Neuronal stem cell (in vitro differentiated cells): ENCODE results near the gene PTPRG.

ENCODE experiments used
- DNase-seq: peaks from one replicate; pipeline ENCODE4 v3.0.0-alpha.2; 2013; ENCODE audit warnings: low spot score
- H2AFZ ChIP-seq: one replicate; pipeline ENCODE4 v1.6.1; 2013; ENCODE audit warnings: mild to moderate bottlenecking, low read length, inconsistent platforms
- H2AK5ac ChIP-seq: 2 replicates; pipeline ENCODE4 v1.6.1; 2013; ENCODE audit warnings: low read depth, mild to moderate bottlenecking, inconsistent platforms, low read length, moderate library complexity, mixed read lengths
- H2BK120ac ChIP-seq: 2 replicates; pipeline ENCODE4 v1.6.1; 2013; ENCODE audit warnings: low read depth, mild to moderate bottlenecking, inconsistent platforms, low read length, moderate library complexity, mixed read lengths
- H2BK12ac ChIP-seq: one replicate; pipeline ENCODE4 v1.6.1; 2013; ENCODE audit warnings: low read length, inconsistent platforms
- H2BK15ac ChIP-seq: 2 replicates; pipeline ENCODE4 v1.6.1; 2013; ENCODE audit warnings: mild to moderate bottlenecking, low read length, inconsistent platforms, mixed read lengths
- H2BK5ac ChIP-seq: one replicate; pipeline ENCODE4 v1.6.1; 2013; ENCODE audit warnings: inconsistent platforms, mild to moderate bottlenecking, low read length, moderate library complexity
- H3K14ac ChIP-seq: one replicate; pipeline ENCODE4 v1.6.1; 2013; ENCODE audit warnings: low read length, inconsistent platforms
- H3K18ac ChIP-seq: 2 replicates; pipeline ENCODE4 v1.6.1; 2013; ENCODE audit warnings: low read length, inconsistent platforms
- H3K23ac ChIP-seq: 2 replicates; pipeline ENCODE4 v1.6.1; 2013; ENCODE audit warnings: low read depth, mild to moderate bottlenecking, mixed read lengths, low read length, inconsistent platforms; ENCODE audit not compliant: poor library complexity
- H3K27ac ChIP-seq: replicated peaks from 3 replicates; pipeline ENCODE4 v1.5.1; 2013; ENCODE audit warnings: low read length, inconsistent platforms
- H3K27me3 ChIP-seq, 3 experiments: 2 replicates each; pipeline ENCODE4 v1.6.1; 2013; ENCODE audit warnings: low read length in 3 of 3, mild to moderate bottlenecking in 2 of 3, inconsistent platforms in 1 of 3, low read depth in 1 of 3, mixed read lengths in 1 of 3, moderate library complexity in 1 of 3; ENCODE audit not compliant: control insufficient read depth in 3 of 3, insufficient read depth in 3 of 3
- H3K36me3 ChIP-seq, 2 donors: replicated peaks in 1 of 2; 2 replicates each; pipeline ENCODE4 v1.6.1; 2013; ENCODE audit warnings: low read length in 2 of 2; ENCODE audit not compliant: control insufficient read depth in 2 of 2, insufficient read depth in 2 of 2
- H3K4ac ChIP-seq: 2 replicates; pipeline ENCODE4 v1.6.1; 2013; ENCODE audit warnings: inconsistent platforms, mild to moderate bottlenecking, low read length, moderate library complexity
- H3K4me1 ChIP-seq, 2 donors: 1 replicate in 1 of 2; 2 replicates in 1 of 2; pipeline ENCODE4 v1.6.1; 2013; ENCODE audit warnings: low read length in 2 of 2, low read depth in 1 of 2; ENCODE audit not compliant: control insufficient read depth in 2 of 2, insufficient read depth in 1 of 2
- H3K4me2 ChIP-seq: one replicate; pipeline ENCODE4 v1.6.1; 2013; ENCODE audit warnings: mild to moderate bottlenecking, low read length, inconsistent platforms; ENCODE audit not compliant: insufficient read depth, poor library complexity, severe bottlenecking
- H3K4me3 ChIP-seq, 2 donors: 2 replicates each; pipeline ENCODE4 v1.5.1; 2013; ENCODE audit warnings: low read length in 2 of 2, mild to moderate bottlenecking in 2 of 2, inconsistent platforms in 1 of 2, moderate library complexity in 1 of 2
- H3K79me1 ChIP-seq: one replicate; pipeline ENCODE4 v1.6.1; 2013; ENCODE audit warnings: low read depth, mild to moderate bottlenecking, inconsistent platforms, low read length, moderate library complexity
- H3K9ac ChIP-seq: one replicate; pipeline ENCODE4 v1.6.1; 2013; ENCODE audit warnings: mild to moderate bottlenecking, low read depth, low read length, inconsistent platforms; ENCODE audit not compliant: poor library complexity
- H3K9me3 ChIP-seq, 2 donors: replicated peaks in 1 of 2; 2 replicates each; pipeline versions ENCODE3 to v1.6.1; 2013; ENCODE audit warnings: low read length in 2 of 2, mild to moderate bottlenecking in 2 of 2, inconsistent platforms in 1 of 2, low read depth in 1 of 2, mixed read lengths in 1 of 2, moderate library complexity in 1 of 2; ENCODE audit not compliant: control insufficient read depth in 2 of 2, insufficient read depth in 1 of 2
- H4K8ac ChIP-seq: one replicate; pipeline ENCODE4 v1.6.1; 2013; ENCODE audit warnings: low read depth, mild to moderate bottlenecking, inconsistent platforms, low read length, moderate library complexity
- H4K91ac ChIP-seq: one replicate; pipeline ENCODE4 v1.6.1; 2013; ENCODE audit warnings: low read length, low read depth, mild to moderate bottlenecking, inconsistent platforms; ENCODE audit not compliant: poor library complexity
- WGBS, 2 donors: extraction: QIAGEN DNeasy Blood & Tissue Kit; methylation state at CpG; one replicate each; pipeline ENCODE4 v1.1.7; 2013; ENCODE audit warnings: missing lambda C conversion rate in 2 of 2, mixed read lengths in 1 of 2; ENCODE audit not compliant: insufficient read length in 2 of 2, insufficient replicate concordance in 1 of 2; ENCODE audit errors: extremely low coverage in 2 of 2; 5-methylcytosine and 5-hydroxymethylcytosine counted together

Gene PTPRG

GRCh38 chr3:62300617-62301016 lies 739.2 kb downstream of the PTPRG start:
- Histone ChIP-seq H4K91ac (no peak overlapping the region), H2AFZ (no peak overlapping the region), H3K36me3 (peaks cover 3 to 9% of the 10 kb centered on the region in 2 donors), H2BK12ac (no peak overlapping the region), H2BK5ac (no peak overlapping the region), H3K9ac (no peak overlapping the region), H3K27me3 (no peaks in the 10 kb centered on the region), H3K27ac (no peak overlapping the region), H3K14ac (no peak overlapping the region), H3K4me1 (no peaks in the 10 kb centered on the region), H2AK5ac (no peak overlapping the region), H3K9me3 (peaks cover 0 to 18% of the 10 kb centered on the region in 2 donors), H3K4me3 (no peak overlapping the region), H3K79me1 (no peaks in the 10 kb centered on the region), H3K18ac (no peak overlapping the region), H3K4ac (no peak overlapping the region), H3K4me2 (no peak overlapping the region), H3K23ac (no peak overlapping the region), H4K8ac (no peak overlapping the region), H2BK15ac (no peak overlapping the region), H2BK120ac (no peak overlapping the region)
- DNase-seq: no peak
- 100% methylated on average over 1 of the region's 3 CpGs; no CpG with 5 or more reads in 1 of the 2 donors for WGBS, 2 donors

- Histone ChIP-seq H3K4me3 (no peak overlapping the region), H2AK5ac (no peak overlapping the region), H2BK5ac (no peak overlapping the region), H3K4me1 (no peaks in the 10 kb centered on the region), H3K36me3 (no peaks in the 10 kb centered on the region), H3K4me2 (no peak overlapping the region), H3K9me3 (no peaks in the 10 kb centered on the region), H4K8ac (no peak overlapping the region), H3K27me3 (no peaks in the 10 kb centered on the region), H3K4ac (no peak overlapping the region), H2BK12ac (no peak overlapping the region), H4K91ac (no peak overlapping the region), H2AFZ (no peak overlapping the region), H3K23ac (no peak overlapping the region), H3K79me1 (no peaks in the 10 kb centered on the region), H3K18ac (no peak overlapping the region), H3K14ac (no peak overlapping the region), H3K9ac (no peak overlapping the region), H2BK120ac (no peak overlapping the region), H3K27ac (no peak overlapping the region), H2BK15ac (no peak overlapping the region)
- DNase-seq: no peak
- no CpG with 5 or more reads among the region's 1 CpG for WGBS, 2 donors
These were observed 750.8 kb downstream of the PTPRG start for GRCh38 chr3:62312201-62312600.

GRCh38 chr3:62316525-62316924 lies 755.2 kb downstream of the PTPRG start:
- H2BK12ac ChIP-seq: no peak overlapping the region
- no peak overlapping the region for H2AFZ ChIP-seq
- H3K18ac ChIP-seq: no peak overlapping the region
- H2AK5ac ChIP-seq: no peak overlapping the region
- peaks cover 0 to 13% of the 10 kb centered on the region in 2 donors for H3K36me3 ChIP-seq
- H3K9me3 ChIP-seq: peaks cover 3 to 17% of the 10 kb centered on the region in 2 donors
- no peak overlapping the region for H2BK120ac ChIP-seq
- no peak overlapping the region for H4K91ac ChIP-seq
- peaks cover 2 to 3% of the 10 kb centered on the region in 2 donors for H3K4me1 ChIP-seq
- WGBS, 2 donors: no CpG with 5 or more reads among the region's 1 CpG
- H4K8ac ChIP-seq: no peak overlapping the region
- no peak overlapping the region for H3K4me3 ChIP-seq
- H3K4ac ChIP-seq: no peak overlapping the region
- no peak for DNase-seq
- H2BK5ac ChIP-seq: no peak overlapping the region
- no peak overlapping the region for H3K4me2 ChIP-seq
- H3K27ac ChIP-seq: no peak overlapping the region
- H3K23ac ChIP-seq: no peak overlapping the region
- H3K27me3 ChIP-seq: no peaks in the 10 kb centered on the region
- no peak overlapping the region for H2BK15ac ChIP-seq
- no peak overlapping the region for H3K14ac ChIP-seq
- H3K79me1 ChIP-seq: no peaks in the 10 kb centered on the region
- no peak overlapping the region for H3K9ac ChIP-seq

GRCh38 chr3:62318365-62318751 lies 757.0 kb downstream of the PTPRG start:
- no peak overlapping the region for H3K4ac ChIP-seq
- no peak overlapping the region for H3K9ac ChIP-seq
- no peaks in the 10 kb centered on the region for H3K27me3 ChIP-seq
- no peak overlapping the region for H2BK120ac ChIP-seq
- H2AFZ ChIP-seq: peak overlapping the region; percentile 95
- peak overlapping the region; percentile 56 for H3K4me2 ChIP-seq
- H3K4me3 ChIP-seq: peak overlapping the region; percentile 75 to 79
- H3K14ac ChIP-seq: no peak overlapping the region
- H2BK12ac ChIP-seq: no peak overlapping the region
- no peaks in the 10 kb centered on the region for H3K79me1 ChIP-seq
- H4K91ac ChIP-seq: no peak overlapping the region
- H2BK5ac ChIP-seq: no peak overlapping the region
- no peak overlapping the region for H4K8ac ChIP-seq
- no peak overlapping the region for H3K23ac ChIP-seq
- no peak for DNase-seq
- H3K9me3 ChIP-seq: peaks cover 3 to 21% of the 10 kb centered on the region in 2 donors
- H3K4me1 ChIP-seq: peaks cover 2 to 3% of the 10 kb centered on the region in 2 donors
- H3K18ac ChIP-seq: no peak overlapping the region
- no CpG with 5 or more reads among the region's 12 CpGs for WGBS, 2 donors
- peaks cover 0 to 32% of the 10 kb centered on the region in 2 donors for H3K36me3 ChIP-seq
- H2AK5ac ChIP-seq: no peak overlapping the region
- H3K27ac ChIP-seq: no peak overlapping the region
- H2BK15ac ChIP-seq: no peak overlapping the region
